K562 (cell line): ENCODE data around the gene TK1.

Experiments used
- CTCF ChIP-seq, 3 experiments: IDR thresholded peaks in 2 of 3; conservative IDR thresholded peaks in 1 of 3; 2 replicates each; pipeline ENCODE4 v1.5.1; 2011 to 2012; ENCODE audit warnings: low read length in 3 of 3, mild to moderate bottlenecking in 3 of 3, control low read depth in 2 of 3, improper control_type of control experiment in 1 of 3, inconsistent platforms in 1 of 3, low read depth in 1 of 3, mixed read lengths in 1 of 3, moderate library complexity in 1 of 3; ENCODE audit not compliant: insufficient read depth in 2 of 3
- MAFG ChIP-seq: fragments of 450-650 bp; conservative IDR thresholded peaks from 2 replicates; pipeline ENCODE4 v1.6.1; 2016; ENCODE audit warnings: missing genetic modification characterization, missing compliant biosample characterization
- MAX ChIP-seq: sonication (generic); formaldehyde crosslinking; IDR thresholded peaks from 2 replicates; pipeline ENCODE4 v1.9.0; 2022; ENCODE audit warnings: mild to moderate bottlenecking, missing genetic modification reagents
- RCOR1 ChIP-seq, 2 experiments: IDR thresholded peaks; 2 replicates each; pipeline ENCODE4 v1.6.1; 2012; ENCODE audit warnings: low read depth in 2 of 2, low read length in 2 of 2, borderline replicate concordance in 1 of 2, improper control_type of control experiment in 1 of 2
- SIX5 ChIP-seq, 2 experiments: IDR thresholded peaks; 2 replicates each; pipeline ENCODE4 v1.6.1; 2011; ENCODE audit warnings: low read length in 2 of 2, borderline replicate concordance in 1 of 2, low read depth in 1 of 2, mild to moderate bottlenecking in 1 of 2, moderate library complexity in 1 of 2; ENCODE audit not compliant: insufficient read depth in 1 of 2
- ZNF512 ChIP-seq: IDR thresholded peaks from 2 replicates; pipeline ENCODE4 v1.6.1; 2016; ENCODE audit warnings: missing genetic modification characterization, missing compliant biosample characterization

GRCh38 chr17:78226055-78226758 is 39.4 kb upstream of the TK1 start:
- no peak for TF ChIP-seq SIX5 (IDR thresholded peaks at IDR 0.05; ENCODE audit: borderline replicate concordance in 1 of 2, insufficient read depth in 1 of 2, low read depth in 1 of 2, low read length in 2 of 2)
- peak; percentile 79 for TF ChIP-seq MAFG (tag)
- no peak for TF ChIP-seq CTCF (IDR thresholded peaks at IDR 0.05 in 2 of 3, conservative IDR thresholded peaks at IDR 0.05 in 1 of 3; ENCODE audit: insufficient read depth in 2 of 3, low read depth in 1 of 3, low read length in 3 of 3)
- TF ChIP-seq ZNF512 = no peak
- TF ChIP-seq RCOR1 (IDR thresholded peaks at IDR 0.05; ENCODE audit: borderline replicate concordance in 1 of 2, low read depth in 2 of 2, low read length in 2 of 2) = no peak
- no peak for TF ChIP-seq MAX (CRISPR knock-in tag)
